HG02763 (cell line): ENCODE data around the gene LAMA2.

ENCODE experiments used
- ATAC-seq: cut with Tn5 transposase; IDR thresholded peaks from one replicate; pipeline ENCODE4 v1.9.1; 2021; ENCODE audit warnings: mild to moderate bottlenecking, moderate library complexity; ENCODE audit not compliant: unreplicated experiment

LAMA2 gene

GRCh38 chr6:129350278-129350677, 467.3 kb downstream of the LAMA2 start:
- no peak for ATAC-seq

DNA sequence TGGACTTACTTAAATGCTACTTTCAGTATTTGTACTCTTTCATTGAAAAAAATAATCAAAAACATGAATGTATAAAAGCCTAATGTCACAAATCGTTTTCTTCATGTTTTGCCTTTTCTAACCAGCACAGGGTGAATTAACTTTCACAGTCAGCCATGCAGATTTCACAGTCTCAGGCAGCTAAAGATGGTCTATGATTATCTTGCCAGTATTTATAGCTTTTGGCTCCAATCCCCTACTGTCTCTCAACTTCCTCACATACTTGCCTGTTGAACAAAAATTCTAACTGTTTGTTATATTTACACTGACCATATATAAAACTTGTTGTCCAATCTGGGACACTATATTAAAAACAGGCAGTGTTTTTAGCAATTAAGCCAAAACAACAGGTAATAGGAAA, 468.9 kb downstream of the LAMA2 start:
- ATAC-seq: no peak

- no peak for ATAC-seq
These were observed 470.1 kb downstream of the LAMA2 start for GRCh38 chr6:129353067-129353466.

DNA sequence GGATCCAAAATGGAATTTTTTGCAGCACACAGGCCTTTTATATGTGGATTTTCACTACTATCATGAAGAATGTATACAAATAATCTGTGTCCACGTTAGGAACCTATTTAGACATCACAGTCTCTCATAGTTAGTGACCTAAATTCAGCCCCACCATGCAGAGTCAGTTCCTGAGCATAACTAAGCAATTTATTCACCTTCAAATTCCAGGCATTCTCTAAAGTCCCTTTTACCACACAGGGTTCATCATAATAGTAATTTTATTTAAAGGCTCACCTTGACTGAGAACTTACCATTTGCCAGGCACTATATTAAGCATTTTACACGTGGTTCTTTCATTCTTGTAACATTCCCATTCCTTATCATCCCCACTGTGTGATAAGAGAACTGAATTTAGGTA, 473.2 kb downstream of the LAMA2 start:
- ATAC-seq: no peak

DNA sequence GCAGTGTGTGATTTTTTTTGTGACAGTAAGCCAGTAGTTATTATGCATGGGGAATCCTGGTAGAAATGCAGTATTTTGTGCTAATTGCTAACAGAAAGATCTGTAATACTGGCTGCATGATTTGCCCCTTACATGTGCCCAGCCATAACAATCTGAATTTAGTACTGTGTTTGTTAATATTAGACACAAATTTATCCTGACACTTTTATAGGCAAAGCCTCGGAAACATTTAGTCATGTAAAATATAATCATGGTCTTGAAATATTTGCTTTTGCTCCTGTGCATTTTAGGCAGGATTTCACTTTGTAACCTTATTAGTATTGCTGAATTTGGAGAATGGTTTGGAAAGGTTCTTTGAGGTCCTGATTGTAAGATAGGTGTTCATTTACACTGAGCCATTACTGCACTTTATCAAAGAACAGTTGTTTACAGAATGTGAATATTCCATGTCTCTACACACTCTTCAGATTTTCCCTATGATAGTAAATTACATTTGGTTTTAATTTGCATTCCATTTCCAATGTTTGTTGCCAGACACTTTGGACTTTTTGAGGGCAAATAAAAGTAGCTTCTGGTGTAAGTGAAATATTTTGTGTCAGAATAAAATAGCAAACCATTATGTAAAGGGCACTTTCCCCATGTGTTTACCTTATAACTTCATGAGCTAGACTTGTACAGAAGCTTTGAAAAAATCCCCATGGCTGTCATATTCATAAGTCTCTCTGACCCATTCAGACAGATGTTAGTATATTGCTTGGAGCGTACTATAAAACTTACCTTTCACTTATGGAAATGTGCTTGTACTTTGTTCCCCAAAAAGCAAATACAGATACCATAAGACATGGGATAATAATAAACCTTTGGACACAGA, 477.1 kb downstream of the LAMA2 start:
- ATAC-seq: no peak

- ATAC-seq: no peak
These were observed 477.7 kb downstream of the LAMA2 start for GRCh38 chr6:129360682-129360955.

GRCh38 chr6:129364037-129364436, 481.1 kb downstream of the LAMA2 start:
- ATAC-seq: no peak

- ATAC-seq: no peak
These were observed 481.8 kb downstream of the LAMA2 start for GRCh38 chr6:129364767-129365166.

- ATAC-seq: no peak
These were observed 485.1 kb downstream of the LAMA2 start for GRCh38 chr6:129368076-129368475.

DNA sequence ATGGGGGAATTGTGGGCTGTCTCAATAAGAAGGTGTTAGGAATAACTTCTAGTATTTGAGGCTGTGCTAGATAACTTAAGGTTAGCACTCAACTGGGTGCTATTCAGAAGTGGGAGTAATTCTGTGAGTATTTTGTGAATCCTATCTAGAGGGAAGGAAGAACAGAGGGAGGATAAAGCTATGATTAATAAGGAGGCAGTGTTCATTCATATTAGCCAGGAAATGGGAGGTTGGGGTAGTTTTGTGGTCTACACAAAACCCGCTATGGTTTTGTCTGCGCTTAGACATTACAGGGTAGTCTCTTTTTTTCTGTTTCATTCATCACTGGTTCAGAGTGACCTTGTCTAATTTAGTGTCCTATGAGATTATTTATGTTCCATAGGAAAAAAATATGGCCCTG, 486.0 kb downstream of the LAMA2 start:
- no peak for ATAC-seq

DNA sequence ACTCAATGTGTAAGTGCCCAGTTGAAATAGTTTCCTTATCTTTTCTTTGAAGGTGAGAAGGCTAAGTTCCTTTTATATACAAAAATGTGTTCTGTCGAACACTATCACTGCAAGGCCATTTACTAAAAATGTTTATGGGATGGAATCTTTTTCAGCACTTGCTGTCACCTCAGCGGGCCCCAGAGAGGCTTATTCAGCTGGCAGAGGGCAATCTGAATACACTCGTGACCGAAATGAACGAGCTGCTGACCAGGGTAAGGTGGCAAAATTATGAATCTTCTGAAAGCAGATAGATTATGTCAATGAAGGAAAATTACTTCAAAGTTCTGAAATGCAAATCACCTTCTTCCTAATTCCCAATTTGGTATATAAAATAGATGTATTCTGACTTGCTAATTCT, 486.8 kb downstream of the LAMA2 start:
- ATAC-seq: no peak

- no peak for ATAC-seq
These were observed 487.5 kb downstream of the LAMA2 start for GRCh38 chr6:129370268-129370916.

GRCh38 chr6:129381885-129382284, 498.9 kb downstream of the LAMA2 start:
- no peak for ATAC-seq

DNA sequence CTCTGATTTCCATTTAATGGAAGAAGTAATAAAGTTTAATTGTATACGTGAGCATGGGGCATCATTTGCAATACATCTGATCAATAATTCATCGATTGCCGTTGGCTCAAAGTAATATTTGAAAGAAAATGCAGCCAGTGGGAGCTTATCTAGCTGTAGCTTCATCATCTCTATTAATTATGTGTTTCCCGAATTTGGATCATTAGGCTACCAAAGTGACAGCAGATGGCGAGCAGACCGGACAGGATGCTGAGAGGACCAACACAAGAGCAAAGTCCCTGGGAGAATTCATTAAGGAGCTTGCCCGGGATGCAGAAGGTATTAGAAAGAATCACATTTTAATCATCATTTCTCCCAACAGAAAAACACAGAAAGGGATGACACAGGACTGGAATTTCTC, 500.0 kb downstream of the LAMA2 start:
- ATAC-seq: no peak

DNA sequence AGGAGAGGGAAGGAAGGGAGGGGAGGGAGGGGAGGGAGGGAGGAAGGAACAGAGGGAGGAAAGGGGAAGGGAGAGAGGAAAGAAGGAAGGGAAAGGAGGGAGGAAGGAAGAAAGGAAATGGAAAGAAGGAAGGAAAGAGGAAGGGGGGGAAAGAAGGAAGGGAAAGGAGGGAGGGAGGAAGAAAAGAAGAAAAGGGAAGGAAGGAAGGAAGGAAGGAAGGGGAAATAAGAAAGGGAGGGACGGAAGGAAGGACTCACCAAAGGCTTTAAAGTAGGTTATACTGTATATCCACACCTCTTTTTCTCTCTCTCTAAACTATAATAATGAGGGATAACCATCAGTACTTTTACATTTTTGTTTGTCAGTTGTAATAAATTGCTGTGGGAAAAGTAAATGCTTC, 502.2 kb downstream of the LAMA2 start:
- no peak for ATAC-seq

DNA sequence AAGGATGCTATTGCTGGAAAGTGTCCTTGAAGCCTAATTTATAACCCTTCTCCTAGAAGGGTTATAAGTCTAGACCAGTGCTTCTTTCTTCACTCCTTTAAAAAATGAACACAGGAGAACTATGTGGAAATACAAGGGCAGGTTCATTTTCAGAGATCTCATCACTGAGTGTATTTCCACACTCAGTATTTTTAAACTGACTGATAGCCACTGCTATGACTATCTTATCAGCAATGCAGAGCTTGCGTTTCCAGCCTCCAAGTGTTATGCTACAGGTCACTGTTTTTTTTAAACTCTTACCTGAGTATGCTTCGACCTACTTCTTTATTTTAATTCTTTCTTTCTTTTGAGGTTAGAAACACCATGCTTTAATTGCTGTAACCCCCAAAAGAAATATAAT, 508.0 kb downstream of the LAMA2 start:
- no peak for ATAC-seq

GRCh38 chr6:129393654-129394053, 510.7 kb downstream of the LAMA2 start:
- no peak for ATAC-seq

- no peak for ATAC-seq
These were observed 515.8 kb downstream of the LAMA2 start for GRCh38 chr6:129398764-129399163.

- ATAC-seq: no peak
These were observed 519.3 kb downstream of the LAMA2 start for GRCh38 chr6:129402244-129402643.

DNA sequence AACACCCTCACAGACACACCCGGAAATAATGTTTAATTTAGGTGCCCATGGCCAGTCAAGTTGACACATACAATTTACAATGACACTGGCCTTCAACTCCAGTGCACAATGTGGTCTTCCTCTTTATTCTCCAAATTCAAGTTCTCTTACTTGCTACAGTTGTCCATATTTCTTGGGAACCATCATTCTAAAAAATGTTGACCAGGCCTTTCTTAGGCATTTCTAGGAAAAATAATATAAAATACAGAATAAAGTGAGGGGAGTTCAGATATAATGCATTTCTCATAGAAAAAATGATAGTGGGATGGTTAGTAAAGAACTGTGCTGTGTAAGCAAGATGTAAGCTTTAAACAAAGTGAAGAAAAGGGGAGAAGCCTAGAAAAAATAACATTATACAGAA, 528.2 kb downstream of the LAMA2 start:
- no peak for ATAC-seq

- ATAC-seq: no peak
These were observed 533.5 kb downstream of the LAMA2 start for GRCh38 chr6:129416337-129416990.

GRCh38 chr6:129417416-129418086, 534.6 kb downstream of the LAMA2 start:
- ATAC-seq: no peak
